Endothelial cell of umbilical vein (primary cell): ENCODE data around the gene MRPL44.

Source experiments
- CTCF ChIP-seq, 2 donors: IDR thresholded peaks; 1 replicate in 1 of 2; 2 replicates in 1 of 2; pipeline ENCODE4 v1.5.1; 2011; ENCODE audit warnings: low read length in 2 of 2, mild to moderate bottlenecking in 2 of 2, moderate library complexity in 2 of 2, control low read depth in 1 of 2, inconsistent platforms in 1 of 2, low read depth in 1 of 2; ENCODE audit not compliant: insufficient read depth in 1 of 2; ENCODE audit errors: extremely low read depth in 1 of 2
- EZH2 ChIP-seq: IDR thresholded peaks from 2 replicates; pipeline ENCODE4 v1.6.1; 2012; ENCODE audit warnings: borderline replicate concordance, low read depth, mild to moderate bottlenecking, moderate library complexity, low read length, inconsistent platforms; ENCODE audit not compliant: severe bottlenecking
- JUN ChIP-seq: IDR thresholded peaks from 2 replicates; pipeline ENCODE4 v1.6.1; 2011; ENCODE audit warnings: borderline replicate concordance, low read depth; ENCODE audit not compliant: insufficient read length, insufficient read depth
- POLR2A ChIP-seq: IDR thresholded peaks from 2 replicates; pipeline ENCODE4 v1.6.1; 2012; ENCODE audit warnings: low read depth, mild to moderate bottlenecking, control low read depth, low read length
- POLR2AphosphoS5 ChIP-seq: IDR thresholded peaks from 2 replicates; pipeline ENCODE4 v1.6.1; 2012; ENCODE audit warnings: low read depth, mild to moderate bottlenecking, control low read depth, low read length, moderate library complexity; ENCODE audit not compliant: insufficient read depth
- TF ChIP-seq, protein P1 (sequence below): IDR thresholded peaks from 2 replicates; pipeline ENCODE4 v1.6.1; 2011; ENCODE audit not compliant: insufficient read depth, insufficient read length

DNA sequence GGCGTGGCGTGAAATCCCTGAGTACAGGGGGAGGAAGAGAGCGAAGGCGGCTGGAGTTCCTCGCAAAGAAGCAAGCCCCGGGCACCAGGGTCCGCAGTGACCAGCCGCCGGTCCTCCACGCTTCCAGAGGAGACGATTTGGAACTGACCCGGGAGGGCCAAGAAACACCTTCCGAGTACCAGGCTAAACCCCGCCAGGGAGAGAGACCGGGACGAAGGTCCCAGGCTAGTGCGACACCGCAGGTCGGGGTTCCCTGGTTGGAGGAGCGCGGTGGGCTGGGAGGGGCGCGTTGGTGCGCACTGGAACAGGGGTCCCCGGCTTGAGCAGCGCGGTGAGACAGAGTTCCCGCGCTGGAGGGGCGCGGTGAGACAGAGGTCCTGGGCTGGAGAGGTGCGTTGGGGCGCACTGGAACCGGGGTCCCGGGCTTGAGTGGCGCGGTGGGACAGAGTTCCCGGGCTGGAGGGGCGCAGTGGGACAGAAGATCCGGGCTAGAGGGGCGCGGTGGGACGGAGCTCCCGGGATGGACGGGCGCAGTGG lies 13.0 kb upstream of the MRPL44 start:
- TF ChIP-seq POLR2AphosphoS5 (no peak), CTCF (IDR thresholded peaks at IDR 0.05; ENCODE audit: extremely low read depth in 1 of 2, insufficient read depth in 1 of 2, low read depth in 1 of 2, low read length in 2 of 2) (no peak), JUN (no peak), EZH2 (no peak), POLR2A (no peak)
- TF ChIP-seq, protein P1, sequence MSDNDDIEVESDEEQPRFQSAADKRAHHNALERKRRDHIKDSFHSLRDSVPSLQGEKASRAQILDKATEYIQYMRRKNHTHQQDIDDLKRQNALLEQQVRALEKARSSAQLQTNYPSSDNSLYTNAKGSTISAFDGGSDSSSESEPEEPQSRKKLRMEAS, result no peak
